T-helper 17 cell (primary cell): Measurements from ENCODE around the gene CARS2. TPM values are rescaled to one million over a fixed set of nuclear protein-coding genes. Genes with fewer than 3 reads are reported as not detected.

Source experiments
- ATAC-seq: fragments of 150-1000 bp; cut with Tn5 transposase; 2 replicates; pipeline ENCODE4 v1.10.0; 2021; ENCODE audit warnings: mild to moderate bottlenecking, moderate library complexity
- DNase-seq, 3 donors: peaks; one replicate each; pipeline versions ENCODE4 v3.0.0 to v3.0.0-alpha.2; 2020 to 2021
- H3K9me3 ChIP-seq: one replicate; pipeline ENCODE4 v1.7.0; 2013; ENCODE audit warnings: low read length, mild to moderate bottlenecking; ENCODE audit not compliant: control insufficient read depth, poor library complexity, severe bottlenecking
- H3K27ac Mint-ChIP-seq: one replicate; pipeline ENCODE4 v1.8.0; 2022; ENCODE audit warnings: mild to moderate bottlenecking, moderate library complexity, mixed read lengths
- H3K27me3 Mint-ChIP-seq: one replicate; pipeline ENCODE4 v1.8.0; 2022; ENCODE audit warnings: mixed read lengths
- H3K36me3 Mint-ChIP-seq: one replicate; pipeline ENCODE4 v1.8.0; 2022; ENCODE audit warnings: low read depth, mixed read lengths
- H3K4me1 Mint-ChIP-seq: one replicate; pipeline ENCODE4 v1.8.0; 2022; ENCODE audit warnings: mild to moderate bottlenecking, mixed read lengths
- H3K4me3 Mint-ChIP-seq: one replicate; pipeline ENCODE4 v1.8.0; 2022; ENCODE audit warnings: mild to moderate bottlenecking, moderate library complexity, mixed read lengths
- total RNA-seq, 4 donors: library from RNA in 2 of 4; stranded (reverse) in 2 of 4; gene quantifications; one replicate each; pipeline ENCODE4 v1.2.3 and lab custom pipeline; 2022 to 2026

Gene CARS2
- total RNA-seq, 2 donors from 2014 or later, result 57.7 to 74.6 TPM

GRCh38 chr13:110641055-110642015 is 64.6 kb downstream of the CARS2 start:
- Mint-ChIP-seq H3K27ac (peak overlapping the region; percentile 66), H3K4me1 (peaks cover 3% of the 10 kb centered on the region), H3K36me3 (no peaks in the 10 kb centered on the region), H3K27me3 (no peaks in the 10 kb centered on the region), H3K4me3 (no peak overlapping the region)
- DNase-seq, result no peak
- ATAC-seq, result no peak
- H3K9me3 ChIP-seq, result no peaks in the 10 kb centered on the region

GRCh38 chr13:110640591-110641029 is 65.3 kb downstream of the CARS2 start:
- Mint-ChIP-seq H3K27me3 (no peaks in the 10 kb centered on the region), H3K4me3 (no peak overlapping the region), H3K4me1 (peaks cover 3% of the 10 kb centered on the region), H3K36me3 (no peaks in the 10 kb centered on the region), H3K27ac (peak overlapping the region; percentile 66)
- H3K9me3 ChIP-seq, result no peaks in the 10 kb centered on the region
- ATAC-seq (no peak), DNase-seq (no peak)

GRCh38 chr13:110639935-110640334 is 66.0 kb downstream of the CARS2 start:
- Mint-ChIP-seq H3K36me3 (no peaks in the 10 kb centered on the region), H3K27ac (peak overlapping the region; percentile 66), H3K4me3 (no peak overlapping the region)

GRCh38 chr13:110638814-110639806 is 66.8 kb downstream of the CARS2 start:
- Mint-ChIP-seq H3K36me3 (no peaks in the 10 kb centered on the region), H3K4me1 (no peaks in the 10 kb centered on the region), H3K27me3 (no peaks in the 10 kb centered on the region), H3K4me3 (no peak overlapping the region), H3K27ac (peak overlapping the region; percentile 66)
- DNase-seq (no peak), ATAC-seq (no peak)
- no peaks in the 10 kb centered on the region for H3K9me3 ChIP-seq

More at GRCh38 chr13:110639935-110640334, 66.0 kb downstream of the CARS2 start:
- no peak for DNase-seq
- peaks cover 3% of the 10 kb centered on the region for H3K4me1 Mint-ChIP-seq
- H3K9me3 ChIP-seq, result no peaks in the 10 kb centered on the region
- no peaks in the 10 kb centered on the region for H3K27me3 Mint-ChIP-seq
- no peak for ATAC-seq

- no peaks in the 10 kb centered on the region for H3K36me3 Mint-ChIP-seq
- no peaks in the 10 kb centered on the region for H3K4me1 Mint-ChIP-seq
- no peaks in the 10 kb centered on the region for H3K9me3 ChIP-seq
- H3K27me3 Mint-ChIP-seq, result no peaks in the 10 kb centered on the region
- ATAC-seq (no peak), DNase-seq (no peak)
- no peak overlapping the region for H3K4me3 Mint-ChIP-seq
- peak overlapping the region; percentile 24 for H3K27ac Mint-ChIP-seq
Observed at GRCh38 chr13:110638257-110638656, 67.7 kb downstream of the CARS2 start.

- H3K27me3 Mint-ChIP-seq, result no peaks in the 10 kb centered on the region
- H3K4me1 Mint-ChIP-seq, result no peaks in the 10 kb centered on the region
- no peak for DNase-seq
- H3K27ac Mint-ChIP-seq, result no peak overlapping the region
- no peaks in the 10 kb centered on the region for H3K9me3 ChIP-seq
- ATAC-seq, result no peak
- H3K4me3 Mint-ChIP-seq, result no peak overlapping the region
- H3K36me3 Mint-ChIP-seq, result no peaks in the 10 kb centered on the region
Observed at GRCh38 chr13:110637747-110638146, 68.2 kb downstream of the CARS2 start.

- DNase-seq (no peak), ATAC-seq (no peak)
- Mint-ChIP-seq H3K4me3 (no peak overlapping the region), H3K27ac (peak overlapping the region; percentile 19), H3K27me3 (no peaks in the 10 kb centered on the region), H3K4me1 (no peaks in the 10 kb centered on the region), H3K36me3 (no peaks in the 10 kb centered on the region)
- H3K9me3 ChIP-seq, result no peaks in the 10 kb centered on the region
Observed at GRCh38 chr13:110637275-110637674, 68.6 kb downstream of the CARS2 start.

GRCh38 chr13:110636701-110637201 is 69.2 kb downstream of the CARS2 start:
- Mint-ChIP-seq H3K36me3 (no peaks in the 10 kb centered on the region), H3K27me3 (no peaks in the 10 kb centered on the region), H3K27ac (peak overlapping the region; percentile 19), H3K4me3 (no peak overlapping the region), H3K4me1 (peaks cover 2% of the 10 kb centered on the region)
- DNase-seq (no peak), ATAC-seq (no peak)
- H3K9me3 ChIP-seq, result no peaks in the 10 kb centered on the region

- ATAC-seq (no peak), DNase-seq (no peak)
- peaks cover 2% of the 10 kb centered on the region for H3K4me1 Mint-ChIP-seq
- H3K27ac Mint-ChIP-seq, result no peak overlapping the region
- no peaks in the 10 kb centered on the region for H3K27me3 Mint-ChIP-seq
- H3K9me3 ChIP-seq, result no peaks in the 10 kb centered on the region
- H3K36me3 Mint-ChIP-seq, result no peaks in the 10 kb centered on the region
- no peak overlapping the region for H3K4me3 Mint-ChIP-seq
Observed at GRCh38 chr13:110636053-110636475, 69.9 kb downstream of the CARS2 start.

- no peaks in the 10 kb centered on the region for H3K9me3 ChIP-seq
- Mint-ChIP-seq H3K27me3 (no peaks in the 10 kb centered on the region), H3K36me3 (no peaks in the 10 kb centered on the region), H3K4me1 (peaks cover 7% of the 10 kb centered on the region), H3K27ac (no peak overlapping the region), H3K4me3 (no peak overlapping the region)
- DNase-seq, result no peak
- ATAC-seq, result no peak
Observed at GRCh38 chr13:110635405-110636002, 70.4 kb downstream of the CARS2 start.

- DNase-seq (no peak), ATAC-seq (no peak)
- peak overlapping the region; percentile 28 for H3K4me3 Mint-ChIP-seq
- peaks cover 16% of the 10 kb centered on the region for H3K4me1 Mint-ChIP-seq
- no peaks in the 10 kb centered on the region for H3K9me3 ChIP-seq
- H3K36me3 Mint-ChIP-seq, result no peaks in the 10 kb centered on the region
- peak overlapping the region; percentile 34 for H3K27ac Mint-ChIP-seq
- no peaks in the 10 kb centered on the region for H3K27me3 Mint-ChIP-seq
Observed at GRCh38 chr13:110634558-110634957, 71.4 kb downstream of the CARS2 start.

- Mint-ChIP-seq H3K4me3 (no peak overlapping the region), H3K4me1 (peaks cover 20% of the 10 kb centered on the region), H3K27me3 (no peaks in the 10 kb centered on the region), H3K27ac (no peak overlapping the region), H3K36me3 (no peaks in the 10 kb centered on the region)
- H3K9me3 ChIP-seq, result no peaks in the 10 kb centered on the region
- ATAC-seq (no peak), DNase-seq (no peak)
Observed at GRCh38 chr13:110633776-110634175, 72.1 kb downstream of the CARS2 start.
